ENCODE data around the gene POLG. TPM values are rescaled to one million over a fixed set of nuclear protein-coding genes. Genes with fewer than 3 reads are reported as not detected.

Gene POLG
- polyA plus RNA-seq, 3 donors, result 46.7 to 55.7 (median 54.2) TPM

Other genes with a start within 250 kb of the POLG start
- gene ABHD2, start 246.4 kb downstream of the POLG start, polyA plus RNA-seq (ENCODE audit: insufficient read length in 3 of 3), result 10 to 100 TPM; 29.2 to 30.1 (median 29.6) TPM
- gene RLBP1, start 113.2 kb downstream of the POLG start, polyA plus RNA-seq (ENCODE audit: insufficient read length in 3 of 3), result not detected
- 10 to 100 TPM; 31.3 to 39.8 (median 36.9) TPM for gene FANCI, start 90.8 kb downstream of the POLG start, polyA plus RNA-seq (ENCODE audit: insufficient read length in 3 of 3)
- gene RHCG, start 161.8 kb upstream of the POLG start, polyA plus RNA-seq (ENCODE audit: insufficient read length in 3 of 3), result 1 to 10 TPM; 1.6 to 4.3 (median 2.0) TPM
- 10 to 100 TPM; 10.6 to 13.4 (median 12.3) TPM for gene TICRR, start 240.6 kb upstream of the POLG start, polyA plus RNA-seq (ENCODE audit: insufficient read length in 3 of 3)